Measurements from ENCODE around the gene PRDM1.
A peak's percentile ranks its signal among the peaks of the same experiment; 100 is the strongest.

PRDM1 gene

DNA sequence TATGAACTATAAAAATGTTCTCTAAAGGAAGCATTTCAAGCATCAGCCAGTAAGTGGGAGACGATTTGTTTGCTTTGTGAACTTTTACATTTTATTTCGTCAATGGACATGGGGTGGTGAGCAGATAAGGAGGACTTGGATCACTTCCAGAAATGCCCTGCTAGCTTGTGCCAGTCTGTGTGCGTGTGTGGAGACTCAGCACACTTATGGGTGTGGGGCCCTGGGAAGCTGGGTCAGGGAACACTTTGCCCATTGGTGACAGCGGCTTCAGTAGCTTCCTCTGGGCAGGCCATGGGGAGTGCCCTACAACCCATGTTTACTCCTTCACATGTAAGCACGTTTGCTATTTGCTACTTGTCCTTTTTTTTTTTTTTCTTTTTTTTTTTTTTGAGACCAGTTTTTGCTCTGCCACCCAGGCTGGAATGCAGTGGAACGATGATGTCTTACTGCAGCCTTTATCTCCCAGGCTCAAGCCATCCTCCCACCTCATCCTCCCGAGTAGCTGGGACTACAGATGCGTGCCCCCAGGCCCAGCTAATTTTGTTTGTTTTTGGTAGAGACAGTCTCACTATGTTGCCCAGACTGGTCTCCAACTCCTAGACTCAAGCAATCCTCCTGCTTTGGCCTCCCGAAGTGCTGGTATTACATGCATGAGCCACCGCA lies 24.2 kb downstream of the PRDM1 start:
- POLR2A ChIA-PET: no interaction called here
- CTCF ChIA-PET: no interaction called here
- Histone ChIP-seq H3K9me3 (ENCODE audit: control insufficient read depth, insufficient read depth, low read depth, low read length) (no peaks in the 10 kb centered on the region), H3K4me1 (ENCODE audit: control insufficient read depth, insufficient read depth, low read length) (peaks cover 9% of the 10 kb centered on the region), H3K4me3 (ENCODE audit: low read depth, low read length) (no peak overlapping the region), H3K27ac (ENCODE audit: extremely low read depth, low read depth, low read length) (no peak overlapping the region), H3K36me3 (ENCODE audit: control insufficient read depth in 2 of 2, insufficient read depth in 1 of 2, low read length in 2 of 2) (peaks cover 0 to 25% of the 10 kb centered on the region in 2 experiments; a peak in 1 of 3 replicates)
- TF ChIP-seq ZFHX2 (tag by site-specific recombination; conservative IDR thresholded peaks at IDR 0.05) (0 out of 2 replicates have a peak, but pooled peaks have one; percentile 7), ZNF549 (tag by site-specific recombination; IDR thresholded peaks at IDR 0.05) (no peak), ZNF623 (tag by site-specific recombination; IDR thresholded peaks at IDR 0.05) (no peak), ZNF792 (tag by site-specific recombination; IDR thresholded peaks at IDR 0.05) (no peak), ZNF785 (tag by site-specific recombination; IDR thresholded peaks at IDR 0.05) (no peak), ZNF214 (tag by site-specific recombination; IDR thresholded peaks at IDR 0.05; ENCODE audit: borderline replicate concordance) (no peak), OVOL3 (tag by site-specific recombination; IDR thresholded peaks at IDR 0.05) (no peak), ZIC2 (tag by site-specific recombination; IDR thresholded peaks at IDR 0.05) (0 out of 2 replicates have a peak, but pooled peaks have one; percentile 10), ZBTB20 (tag by site-specific recombination; IDR thresholded peaks at IDR 0.05) (peak; percentile 98)
- TF ChIP-seq, protein P1, sequence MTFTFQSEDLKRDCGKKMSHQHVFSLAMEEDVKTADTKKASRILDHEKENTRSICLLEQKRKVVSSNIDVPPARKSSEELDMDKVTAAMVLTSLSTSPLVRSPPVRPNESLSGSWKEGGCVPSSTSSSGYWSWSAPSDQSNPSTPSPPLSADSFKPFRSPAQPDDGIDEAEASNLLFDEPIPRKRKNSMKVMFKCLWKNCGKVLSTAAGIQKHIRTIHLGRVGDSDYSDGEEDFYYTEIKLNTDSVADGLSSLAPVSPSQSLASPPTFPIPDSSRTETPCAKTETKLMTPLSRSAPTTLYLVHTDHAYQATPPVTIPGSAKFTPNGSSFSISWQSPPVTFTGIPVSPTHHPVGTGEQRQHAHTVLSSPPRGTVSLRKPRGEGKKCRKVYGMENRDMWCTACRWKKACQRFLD (tag by site-specific recombination; IDR thresholded peaks at IDR 0.05): no peak
- TF ChIP-seq, protein P2, sequence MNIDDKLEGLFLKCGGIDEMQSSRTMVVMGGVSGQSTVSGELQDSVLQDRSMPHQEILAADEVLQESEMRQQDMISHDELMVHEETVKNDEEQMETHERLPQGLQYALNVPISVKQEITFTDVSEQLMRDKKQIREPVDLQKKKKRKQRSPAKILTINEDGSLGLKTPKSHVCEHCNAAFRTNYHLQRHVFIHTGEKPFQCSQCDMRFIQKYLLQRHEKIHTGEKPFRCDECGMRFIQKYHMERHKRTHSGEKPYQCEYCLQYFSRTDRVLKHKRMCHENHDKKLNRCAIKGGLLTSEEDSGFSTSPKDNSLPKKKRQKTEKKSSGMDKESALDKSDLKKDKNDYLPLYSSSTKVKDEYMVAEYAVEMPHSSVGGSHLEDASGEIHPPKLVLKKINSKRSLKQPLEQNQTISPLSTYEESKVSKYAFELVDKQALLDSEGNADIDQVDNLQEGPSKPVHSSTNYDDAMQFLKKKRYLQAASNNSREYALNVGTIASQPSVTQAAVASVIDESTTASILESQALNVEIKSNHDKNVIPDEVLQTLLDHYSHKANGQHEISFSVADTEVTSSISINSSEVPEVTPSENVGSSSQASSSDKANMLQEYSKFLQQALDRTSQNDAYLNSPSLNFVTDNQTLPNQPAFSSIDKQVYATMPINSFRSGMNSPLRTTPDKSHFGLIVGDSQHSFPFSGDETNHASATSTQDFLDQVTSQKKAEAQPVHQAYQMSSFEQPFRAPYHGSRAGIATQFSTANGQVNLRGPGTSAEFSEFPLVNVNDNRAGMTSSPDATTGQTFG (tag by site-specific recombination; IDR thresholded peaks at IDR 0.05; ENCODE audit: borderline replicate concordance): no peak
- TF ChIP-seq, protein P3, sequence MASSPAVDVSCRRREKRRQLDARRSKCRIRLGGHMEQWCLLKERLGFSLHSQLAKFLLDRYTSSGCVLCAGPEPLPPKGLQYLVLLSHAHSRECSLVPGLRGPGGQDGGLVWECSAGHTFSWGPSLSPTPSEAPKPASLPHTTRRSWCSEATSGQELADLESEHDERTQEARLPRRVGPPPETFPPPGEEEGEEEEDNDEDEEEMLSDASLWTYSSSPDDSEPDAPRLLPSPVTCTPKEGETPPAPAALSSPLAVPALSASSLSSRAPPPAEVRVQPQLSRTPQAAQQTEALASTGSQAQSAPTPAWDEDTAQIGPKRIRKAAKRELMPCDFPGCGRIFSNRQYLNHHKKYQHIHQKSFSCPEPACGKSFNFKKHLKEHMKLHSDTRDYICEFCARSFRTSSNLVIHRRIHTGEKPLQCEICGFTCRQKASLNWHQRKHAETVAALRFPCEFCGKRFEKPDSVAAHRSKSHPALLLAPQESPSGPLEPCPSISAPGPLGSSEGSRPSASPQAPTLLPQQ (tag by site-specific recombination; IDR thresholded peaks at IDR 0.05): peak; percentile 63
- TF ChIP-seq, protein P4, sequence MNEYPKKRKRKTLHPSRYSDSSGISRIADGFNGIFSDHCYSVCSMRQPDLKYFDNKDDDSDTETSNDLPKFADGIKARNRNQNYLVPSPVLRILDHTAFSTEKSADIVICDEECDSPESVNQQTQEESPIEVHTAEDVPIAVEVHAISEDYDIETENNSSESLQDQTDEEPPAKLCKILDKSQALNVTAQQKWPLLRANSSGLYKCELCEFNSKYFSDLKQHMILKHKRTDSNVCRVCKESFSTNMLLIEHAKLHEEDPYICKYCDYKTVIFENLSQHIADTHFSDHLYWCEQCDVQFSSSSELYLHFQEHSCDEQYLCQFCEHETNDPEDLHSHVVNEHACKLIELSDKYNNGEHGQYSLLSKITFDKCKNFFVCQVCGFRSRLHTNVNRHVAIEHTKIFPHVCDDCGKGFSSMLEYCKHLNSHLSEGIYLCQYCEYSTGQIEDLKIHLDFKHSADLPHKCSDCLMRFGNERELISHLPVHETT (tag by site-specific recombination; IDR thresholded peaks at IDR 0.05): no peak
- TF ChIP-seq, protein P5, sequence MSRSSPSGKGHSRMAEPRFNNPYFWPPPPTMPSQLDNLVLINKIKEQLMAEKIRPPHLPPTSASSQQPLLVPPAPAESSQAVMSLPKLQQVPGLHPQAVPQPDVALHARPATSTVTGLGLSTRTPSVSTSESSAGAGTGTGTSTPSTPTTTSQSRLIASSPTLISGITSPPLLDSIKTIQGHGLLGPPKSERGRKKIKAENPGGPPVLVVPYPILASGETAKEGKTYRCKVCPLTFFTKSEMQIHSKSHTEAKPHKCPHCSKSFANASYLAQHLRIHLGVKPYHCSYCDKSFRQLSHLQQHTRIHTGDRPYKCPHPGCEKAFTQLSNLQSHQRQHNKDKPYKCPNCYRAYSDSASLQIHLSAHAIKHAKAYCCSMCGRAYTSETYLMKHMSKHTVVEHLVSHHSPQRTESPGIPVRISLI (tag by site-specific recombination; IDR thresholded peaks at IDR 0.05): 0 out of 2 replicates have a peak, but pooled peaks have one; percentile 32

DNA sequence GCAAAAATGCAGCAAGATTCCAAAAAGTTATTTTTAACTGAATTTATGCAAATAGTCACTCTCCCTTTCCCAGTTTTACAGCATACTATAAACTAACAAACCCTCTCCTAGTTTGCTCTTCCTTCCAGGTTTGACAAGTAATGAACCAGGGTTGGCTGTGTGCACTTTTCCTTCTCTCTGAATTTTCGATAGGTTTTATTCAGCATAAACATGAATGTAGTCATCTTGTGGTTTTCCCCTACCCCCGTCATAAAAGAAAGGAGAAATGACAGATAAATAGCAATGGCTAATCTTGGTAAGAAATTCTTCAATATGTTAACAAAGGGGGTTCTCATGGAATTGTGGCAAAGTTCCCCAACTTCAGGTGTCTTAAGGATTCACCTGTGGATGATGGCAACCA lies 26.3 kb downstream of the PRDM1 start:
- ChIA-PET CTCF (interaction anchor here (1.0 kb wide), 1 partner anchor 9 kb away, joined by 4 read pairs; no protein-coding TSS in a partner anchor), POLR2A (no interaction called here)
- no peak for TF ChIP-seq ZNF2 (tag by site-specific recombination; IDR thresholded peaks at IDR 0.05)
- TF ChIP-seq, protein P6, sequence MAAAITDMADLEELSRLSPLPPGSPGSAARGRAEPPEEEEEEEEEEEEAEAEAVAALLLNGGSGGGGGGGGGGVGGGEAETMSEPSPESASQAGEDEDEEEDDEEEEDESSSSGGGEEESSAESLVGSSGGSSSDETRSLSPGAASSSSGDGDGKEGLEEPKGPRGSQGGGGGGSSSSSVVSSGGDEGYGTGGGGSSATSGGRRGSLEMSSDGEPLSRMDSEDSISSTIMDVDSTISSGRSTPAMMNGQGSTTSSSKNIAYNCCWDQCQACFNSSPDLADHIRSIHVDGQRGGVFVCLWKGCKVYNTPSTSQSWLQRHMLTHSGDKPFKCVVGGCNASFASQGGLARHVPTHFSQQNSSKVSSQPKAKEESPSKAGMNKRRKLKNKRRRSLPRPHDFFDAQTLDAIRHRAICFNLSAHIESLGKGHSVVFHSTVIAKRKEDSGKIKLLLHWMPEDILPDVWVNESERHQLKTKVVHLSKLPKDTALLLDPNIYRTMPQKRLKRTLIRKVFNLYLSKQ (tag by site-specific recombination; IDR thresholded peaks at IDR 0.05; ENCODE audit: borderline replicate concordance): no peak
- no peak for TF ChIP-seq ZNF23 (tag by site-specific recombination; IDR thresholded peaks at IDR 0.05; ENCODE audit: borderline replicate concordance)
- TF ChIP-seq ZNF423 (tag by site-specific recombination; IDR thresholded peaks at IDR 0.05): no peak
- no peak for TF ChIP-seq ZNF837 (tag by site-specific recombination; IDR thresholded peaks at IDR 0.05)
- no peak for TF ChIP-seq ZSCAN23 (tag by site-specific recombination; IDR thresholded peaks at IDR 0.05)
- no peak for TF ChIP-seq ZNF792 (tag by site-specific recombination; IDR thresholded peaks at IDR 0.05)
- TF ChIP-seq ZNF133 (tag by site-specific recombination; IDR thresholded peaks at IDR 0.05): no peak
- Histone ChIP-seq H3K4me3 (ENCODE audit: low read depth, low read length) (no peak overlapping the region), H3K27ac (ENCODE audit: extremely low read depth, low read depth, low read length) (no peak overlapping the region), H3K4me1 (ENCODE audit: control insufficient read depth, insufficient read depth, low read length) (peaks cover 9% of the 10 kb centered on the region), H3K36me3 (ENCODE audit: control insufficient read depth in 2 of 2, insufficient read depth in 1 of 2, low read length in 2 of 2) (peaks cover 0 to 4% of the 10 kb centered on the region in 2 experiments; a peak in 1 of 3 replicates), H3K9me3 (ENCODE audit: control insufficient read depth, insufficient read depth, low read depth, low read length) (no peaks in the 10 kb centered on the region)
